Right renal cortex interstitium (tissue), 3 donors: ENCODE measurements around the gene CXCL17. TPM values are rescaled to one million over a fixed set of nuclear protein-coding genes. Genes with fewer than 3 reads are reported as not detected.
A peak's percentile ranks its signal among the peaks of the same experiment; 100 is the strongest.

Experiments
- DNase-seq, 3 donors: peaks; one replicate each; pipeline ENCODE4 v3.0.0-alpha.2; 2013; ENCODE audit warnings: low read depth in 3 of 3, low spot score in 2 of 3
- polyA plus RNA-seq, 3 donors: library from polyadenylated mRNA; unstranded; fragments of 120-200 nt; gene quantifications; one replicate each; pipeline ENCODE4 v1.2.1, GENCODE V29; 2013; ENCODE audit not compliant: insufficient read length in 3 of 3

Gene CXCL17
- polyA plus RNA-seq, 3 donors = 0.17 to 0.23 TPM; not detected in 1

- no peak for DNase-seq
Observed at GRCh38 chr19:42402376-42403116, 40.2 kb downstream of the CXCL17 start.

- peak; percentile 76 to 83 (median 78) for DNase-seq
Observed at GRCh38 chr19:42401365-42402303, 41.1 kb downstream of the CXCL17 start.

GRCh38 chr19:42400404-42400803, 42.3 kb downstream of the CXCL17 start:
- DNase-seq = no peak

- DNase-seq = no peak
Observed at GRCh38 chr19:42397263-42398166, 45.2 kb downstream of the CXCL17 start.

- peak; percentile 96 to 97 (median 97) for DNase-seq
Observed at GRCh38 chr19:42396381-42397262, 46.1 kb downstream of the CXCL17 start.

GRCh38 chr19:42394751-42395150, 48.0 kb downstream of the CXCL17 start:
- DNase-seq = no peak

GRCh38 chr19:42392165-42392564, 50.6 kb downstream of the CXCL17 start:
- no peak for DNase-seq

GRCh38 chr19:42389899-42390298, 52.8 kb downstream of the CXCL17 start, which contains the start of gene CNFN:
Gene CNFN (minus strand): TSS chr19:42390297. CDS start chr19:42389037, 1,260 bp downstream.
- no peak for DNase-seq

- no peak for DNase-seq
Observed at GRCh38 chr19:42388851-42389489, 53.8 kb downstream of the CXCL17 start.

- no peak for DNase-seq
Observed at GRCh38 chr19:42386974-42387707, 55.6 kb downstream of the CXCL17 start.

- no peak for DNase-seq
Observed at GRCh38 chr19:42380155-42380554, 62.6 kb downstream of the CXCL17 start.

Other genes starting within 250 kb of the CXCL17 start
- 10 to 100 TPM; 21.8 to 25.7 (median 22.3) TPM for gene DEDD2, start 225.3 kb downstream of the CXCL17 start, polyA plus RNA-seq
- gene ZNF526, start 222.6 kb downstream of the CXCL17 start, polyA plus RNA-seq = 1 to 10 TPM; 7.4 to 8.9 (median 8.3) TPM
- gene GSK3A, start 200.3 kb downstream of the CXCL17 start, polyA plus RNA-seq = 10 to 100 TPM; 67.9 to 72.6 (median 69.1) TPM
- gene ERF, start 187.8 kb downstream of the CXCL17 start, polyA plus RNA-seq = 10 to 100 TPM; 50.1 to 63.8 (median 56.2) TPM
- gene CIC, start 173.7 kb downstream of the CXCL17 start, polyA plus RNA-seq = 10 to 100 TPM; 34.0 to 42.0 (median 39.2) TPM
- 1 to 10 TPM in 2 of 3 donors, under 1 TPM in 1; 0.86 to 1.6 (median 1.3) TPM for gene PRR19, start 140.8 kb downstream of the CXCL17 start, polyA plus RNA-seq
- gene PAFAH1B3, start 140.3 kb downstream of the CXCL17 start, polyA plus RNA-seq = 10 to 100 TPM; 77.1 to 83.4 (median 80.5) TPM
- gene TMEM145, start 129.6 kb downstream of the CXCL17 start, polyA plus RNA-seq = under 1 TPM; 0.61 to 0.97 (median 0.72) TPM
- gene MEGF8, start 117.3 kb downstream of the CXCL17 start, polyA plus RNA-seq = 10 to 100 TPM; 36.3 to 37.9 (median 36.7) TPM
- 1 to 10 TPM in 1 of 3 donors, under 1 TPM in 2; 0.94 to 1.4 (median 0.96) TPM for gene CNFN, start 52.6 kb downstream of the CXCL17 start, polyA plus RNA-seq
- gene LIPE, start 15.6 kb downstream of the CXCL17 start, polyA plus RNA-seq = 10 to 100 TPM in 1 of 3 donors, 1 to 10 TPM in 2; 8.2 to 11.4 (median 9.1) TPM
- gene CEACAM1, start 85.5 kb upstream of the CXCL17 start, polyA plus RNA-seq = 1 to 10 TPM; 8.8 to 10.0 (median 9.7) TPM
- under 1 TPM in 1 of 3 donors, not detected in 2; 0.21 TPM for gene CEACAM8, start 152.0 kb upstream of the CXCL17 start, polyA plus RNA-seq